Stimulated activated CD4-positive, alpha-beta T cell treated with anti-CD3 and anti-CD28 coated beads, Interleukin-12 subunit alpha, Interleukin-12 subunit beta, amount 100 ng/mL, for 24 hours (primary cell): ENCODE data around the gene LDB1.

Source experiments
- DNase-seq, 2 experiments: peaks; one replicate each; pipeline ENCODE4 v3.0.0-alpha.2; 2020; ENCODE audit warnings: low read depth in 2 of 2

LDB1 gene

GRCh38 chr10:102064868-102065560 is 55.2 kb downstream of the LDB1 start, which contains the start of gene HPS6:
HPS6 (plus strand) TSS chr10:102065349; CDS start chr10:102065475, 126 bp downstream.
- peak; percentile 75 to 89 for DNase-seq

GRCh38 chr10:102064503-102064867 is 55.7 kb downstream of the LDB1 start:
- DNase-seq = no peak

- no peak for DNase-seq
Observed at GRCh38 chr10:102059987-102060386, 60.2 kb downstream of the LDB1 start.
